Vagina (tissue), 2 donors: Measurements from ENCODE around the gene SRGAP3. TPM values are rescaled to one million over a fixed set of nuclear protein-coding genes. Genes with fewer than 3 reads are reported as not detected.

Experiments
- DNase-seq, 2 donors: peaks; one replicate each; pipeline ENCODE4 v3.0.0-alpha.2; 2017; ENCODE audit errors: extremely low spot score in 2 of 2
- H3K27ac ChIP-seq: fragments of 200-600 bp; sonication (generic); one replicate; pipeline ENCODE4 v1.5.1; 2019
- H3K27me3 ChIP-seq: fragments of 200-600 bp; sonication (generic); one replicate; pipeline ENCODE4 v1.5.1; 2019
- H3K36me3 ChIP-seq, 2 donors: fragments of 200-600 bp; sonication (generic); one replicate each; pipeline ENCODE4 v1.5.1; 2017 to 2019
- H3K4me1 ChIP-seq: fragments of 200-600 bp; sonication (generic); one replicate; pipeline ENCODE4 v1.5.1; 2019
- H3K4me3 ChIP-seq, 2 donors: fragments of 200-600 bp; sonication (generic); 1 replicate in 1 of 2; 2 replicates in 1 of 2; pipeline ENCODE4 v1.5.1; 2016 to 2019
- H3K9me3 ChIP-seq: fragments of 200-600 bp; sonication (generic); one replicate; pipeline ENCODE4 v1.5.1; 2019
- CTCF ChIP-seq, 3 experiments: fragments of 450-650 bp in 2 of 3; fragments of 200-600 bp in 1 of 3; sonication (generic) in 1 of 3; IDR thresholded peaks; one replicate each; pipeline ENCODE4 v1.5.1; 2017 to 2019; ENCODE audit warnings: antibody characterized with exemption in 3 of 3, mild to moderate bottlenecking in 2 of 3, moderate library complexity in 2 of 3
- POLR2A ChIP-seq, 2 donors: fragments of 450-650 bp; IDR thresholded peaks; one replicate each; pipeline ENCODE4 v1.6.1; 2017; ENCODE audit warnings: antibody characterized with exemption in 2 of 2, mild to moderate bottlenecking in 2 of 2, moderate library complexity in 2 of 2
- POLR2AphosphoS5 ChIP-seq, 2 donors: sonication (generic); formaldehyde crosslinking; IDR thresholded peaks; one replicate each; pipeline ENCODE4 v1.9.0; 2017; ENCODE audit warnings: antibody characterized with exemption in 2 of 2, mild to moderate bottlenecking in 2 of 2, low read depth in 1 of 2; ENCODE audit not compliant: insufficient read depth in 1 of 2
- intact Hi-C: fragments of 100-400 bp; cut with DNase I; formaldehyde crosslinking; loops from one replicate; pipeline ENCODE4 v1.15.1; 2023
- total RNA-seq: library from RNA; depleted of rRNA; stranded (reverse); fragments of >200 nt; gene quantifications from one replicate; pipeline ENCODE4 v1.2.3, GENCODE V29; 2016

SRGAP3 gene
- total RNA-seq, 1 donor from 2014 or later: 20.6 TPM

DNA sequence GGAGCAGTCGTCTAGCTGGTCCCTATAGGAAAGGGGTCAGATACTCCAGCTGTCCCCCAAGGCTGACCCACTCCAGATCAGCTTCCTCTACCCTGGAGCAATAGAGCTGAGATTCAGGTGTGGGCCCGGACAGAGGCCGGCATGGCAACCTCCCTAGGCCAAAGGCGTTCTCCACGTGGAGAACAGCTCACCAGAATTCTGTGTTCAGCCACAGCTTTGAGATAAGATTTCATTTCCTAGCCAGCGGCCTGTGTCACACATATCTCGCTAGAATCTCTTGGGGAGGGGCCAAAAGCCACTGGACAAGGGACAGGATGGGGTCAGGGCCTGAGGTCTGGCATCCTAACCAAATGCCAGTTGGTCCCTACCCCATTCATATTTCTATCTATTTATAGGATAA lies 20.1 kb downstream of the SRGAP3 start:
- no peak for DNase-seq
- Histone ChIP-seq H3K27ac (no peak overlapping the region), H3K27me3 (no peaks in the 10 kb centered on the region), H3K36me3 (no peaks in the 10 kb centered on the region), H3K9me3 (no peaks in the 10 kb centered on the region), H3K4me1 (peaks cover 13% of the 10 kb centered on the region), H3K4me3 (no peak overlapping the region)
- no peak for TF ChIP-seq POLR2AphosphoS5 (IDR thresholded peaks at IDR 0.05; ENCODE audit: insufficient read depth in 1 of 2, low read depth in 1 of 2)
- no peak for TF ChIP-seq POLR2A (IDR thresholded peaks at IDR 0.05)
- no peak for TF ChIP-seq CTCF (IDR thresholded peaks at IDR 0.05)
- intact Hi-C loops: no loop called here

GRCh38 chr3:9226326-9226725 lies 23.1 kb downstream of the SRGAP3 start:
- no peak for DNase-seq
- TF ChIP-seq POLR2AphosphoS5 (IDR thresholded peaks at IDR 0.05; ENCODE audit: insufficient read depth in 1 of 2, low read depth in 1 of 2): peak in 1 of 2 donors; percentile 46
- TF ChIP-seq CTCF (IDR thresholded peaks at IDR 0.05): no peak
- Histone ChIP-seq H3K27me3 (no peaks in the 10 kb centered on the region), H3K4me3 (no peak overlapping the region), H3K27ac (no peak overlapping the region), H3K36me3 (no peaks in the 10 kb centered on the region), H3K4me1 (peaks cover 13% of the 10 kb centered on the region), H3K9me3 (no peaks in the 10 kb centered on the region)
- intact Hi-C loops: no loop called here

DNA sequence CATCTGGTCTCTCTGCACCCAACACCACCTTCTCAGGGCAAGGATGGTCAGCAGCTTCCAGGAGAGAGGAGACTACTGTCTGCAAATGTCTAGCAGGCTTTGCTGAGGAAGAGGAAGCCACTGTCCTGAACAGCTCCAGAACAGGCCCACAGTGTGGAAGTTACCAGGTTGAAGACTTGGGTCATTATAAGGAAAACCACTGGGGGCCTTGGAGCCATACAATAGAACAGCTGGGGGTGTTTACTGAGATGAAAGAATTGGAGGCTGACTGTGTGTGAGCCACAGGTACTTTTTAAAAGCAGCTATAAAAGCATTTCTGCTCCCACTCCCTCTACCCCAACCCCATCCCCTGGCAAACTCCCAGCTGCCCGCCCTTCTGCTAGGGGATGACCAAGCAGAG lies 24.2 kb downstream of the SRGAP3 start:
- no peaks in the 10 kb centered on the region for H3K9me3 ChIP-seq
- no peaks in the 10 kb centered on the region for H3K36me3 ChIP-seq
- no peak overlapping the region for H3K27ac ChIP-seq
- H3K4me3 ChIP-seq: no peak overlapping the region
- intact Hi-C loops: no loop called here
- no peak for DNase-seq
- TF ChIP-seq POLR2A (IDR thresholded peaks at IDR 0.05): no peak
- no peak for TF ChIP-seq CTCF (IDR thresholded peaks at IDR 0.05)
- TF ChIP-seq POLR2AphosphoS5 (IDR thresholded peaks at IDR 0.05; ENCODE audit: insufficient read depth in 1 of 2, low read depth in 1 of 2): no peak
- H3K4me1 ChIP-seq: peaks cover 13% of the 10 kb centered on the region
- H3K27me3 ChIP-seq: no peaks in the 10 kb centered on the region

GRCh38 chr3:9224490-9224889 lies 25.0 kb downstream of the SRGAP3 start:
- Histone ChIP-seq H3K9me3 (no peaks in the 10 kb centered on the region), H3K36me3 (no peaks in the 10 kb centered on the region), H3K27me3 (no peaks in the 10 kb centered on the region), H3K4me1 (peaks cover 13% of the 10 kb centered on the region), H3K27ac (no peak overlapping the region), H3K4me3 (no peak overlapping the region)
- intact Hi-C loops: no loop called here
- no peak for DNase-seq
- TF ChIP-seq CTCF (IDR thresholded peaks at IDR 0.05): no peak
- no peak for TF ChIP-seq POLR2AphosphoS5 (IDR thresholded peaks at IDR 0.05; ENCODE audit: insufficient read depth in 1 of 2, low read depth in 1 of 2)
- TF ChIP-seq POLR2A (IDR thresholded peaks at IDR 0.05): no peak

GRCh38 chr3:9223672-9224071 lies 25.8 kb downstream of the SRGAP3 start:
- DNase-seq: no peak
- Histone ChIP-seq H3K27ac (no peak overlapping the region), H3K4me3 (no peak overlapping the region), H3K36me3 (no peaks in the 10 kb centered on the region), H3K4me1 (peaks cover 13% of the 10 kb centered on the region), H3K9me3 (no peaks in the 10 kb centered on the region), H3K27me3 (no peaks in the 10 kb centered on the region)
- TF ChIP-seq POLR2AphosphoS5 (IDR thresholded peaks at IDR 0.05; ENCODE audit: insufficient read depth in 1 of 2, low read depth in 1 of 2) (no peak), CTCF (IDR thresholded peaks at IDR 0.05) (no peak), POLR2A (IDR thresholded peaks at IDR 0.05) (no peak)
- intact Hi-C loops: no loop called here
